CD4-positive, alpha-beta T cell treated with Interferon gamma for 1 hour (primary cell): ENCODE data around the gene ARHGAP45.

Experiments
- DNase-seq: peaks from one replicate; pipeline ENCODE4 v3.0.0-alpha.2; 2020

ARHGAP45 gene

DNA sequence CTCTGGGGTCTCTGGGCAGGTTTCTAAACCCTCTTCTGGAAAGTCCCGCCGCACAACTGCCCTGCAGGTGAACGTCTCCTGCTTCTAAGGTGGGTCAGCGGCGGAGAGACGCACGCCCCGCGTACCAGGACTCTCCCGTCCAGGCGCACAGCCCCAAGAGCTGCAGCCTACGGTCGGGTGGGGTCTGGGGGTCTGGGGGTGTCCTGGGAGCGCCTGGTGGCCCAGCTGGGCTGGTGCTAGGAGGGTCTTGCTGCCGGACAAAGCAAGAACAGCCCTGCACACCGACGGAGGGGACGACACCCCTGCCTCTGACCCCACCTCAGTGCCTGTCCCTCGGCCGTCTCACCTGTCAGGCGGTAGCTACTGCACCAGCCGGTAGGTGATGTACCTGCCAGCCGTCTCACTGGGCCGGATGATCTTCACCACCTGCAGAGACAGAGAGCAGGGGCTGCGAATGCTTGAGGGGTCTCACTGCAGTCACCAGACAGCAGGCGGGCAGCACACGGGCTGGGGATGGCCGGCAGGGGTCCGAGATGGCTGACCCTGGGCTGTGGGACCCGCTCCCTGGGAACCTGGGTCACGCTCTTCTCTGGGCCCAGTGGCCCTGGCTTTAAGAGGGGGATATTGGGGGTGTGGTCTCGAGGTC is 22.3 kb downstream of the ARHGAP45 start:
- DNase-seq, result no peak

- peak; percentile 68 for DNase-seq
Measured at GRCh38 chr19:1089891-1090290, 22.9 kb downstream of the ARHGAP45 start.

- DNase-seq, result no peak
Measured at GRCh38 chr19:1090731-1091543, 24.0 kb downstream of the ARHGAP45 start.

DNA sequence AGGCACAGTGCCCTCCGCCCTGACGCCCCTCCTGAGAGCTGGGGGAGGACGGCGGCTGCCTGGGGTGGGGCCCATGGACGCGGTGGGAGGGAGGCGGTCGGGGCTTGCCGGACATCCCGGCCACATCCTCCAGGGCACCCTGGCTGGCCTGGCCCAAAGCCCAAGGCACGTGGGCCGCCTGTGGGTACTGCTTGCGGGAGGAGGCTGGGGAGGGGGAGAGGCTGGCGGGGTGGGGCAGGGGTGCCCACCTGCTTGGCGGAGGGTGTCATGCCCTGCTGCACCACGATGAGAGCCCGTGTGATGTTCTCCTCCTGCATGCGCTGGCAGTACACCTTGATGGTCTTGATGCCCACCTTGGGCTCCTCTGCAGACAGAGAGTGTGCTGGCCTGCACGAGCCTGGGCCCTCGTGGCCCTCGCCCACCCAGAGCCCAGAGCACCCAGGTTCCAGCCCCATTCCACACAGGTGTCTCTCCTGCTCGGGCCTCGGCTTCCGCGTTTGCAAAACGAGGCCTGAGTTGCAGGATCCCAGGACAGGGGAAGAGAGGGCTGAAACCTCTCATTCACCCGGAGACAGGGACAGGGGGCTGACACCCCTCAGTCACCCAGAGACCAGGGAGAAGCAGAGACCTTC is 24.7 kb downstream of the ARHGAP45 start:
- DNase-seq, result no peak

DNA sequence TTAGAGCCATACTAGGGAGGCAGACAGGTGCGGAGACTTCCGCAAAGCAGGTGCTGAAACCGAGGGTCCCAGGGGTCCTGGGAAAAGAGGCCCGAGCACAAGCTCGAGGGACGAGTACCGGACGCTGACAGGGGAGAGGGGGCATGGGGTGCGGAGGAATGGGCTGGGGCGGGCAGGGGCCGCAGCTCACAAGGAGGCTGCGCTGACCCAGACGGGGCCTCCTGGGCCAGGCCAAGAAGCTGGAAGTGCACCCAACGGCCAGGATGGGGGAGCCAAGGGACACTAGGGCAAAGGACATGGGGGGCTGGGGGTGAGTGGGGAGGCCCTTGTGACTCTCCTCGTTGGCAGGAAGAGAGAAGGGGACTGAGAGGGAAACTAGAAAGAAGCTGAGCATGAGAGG is 26.4 kb downstream of the ARHGAP45 start:
- DNase-seq, result no peak

GRCh38 chr19:1093811-1094553 is 27.0 kb downstream of the ARHGAP45 start:
- DNase-seq, result no peak

DNA sequence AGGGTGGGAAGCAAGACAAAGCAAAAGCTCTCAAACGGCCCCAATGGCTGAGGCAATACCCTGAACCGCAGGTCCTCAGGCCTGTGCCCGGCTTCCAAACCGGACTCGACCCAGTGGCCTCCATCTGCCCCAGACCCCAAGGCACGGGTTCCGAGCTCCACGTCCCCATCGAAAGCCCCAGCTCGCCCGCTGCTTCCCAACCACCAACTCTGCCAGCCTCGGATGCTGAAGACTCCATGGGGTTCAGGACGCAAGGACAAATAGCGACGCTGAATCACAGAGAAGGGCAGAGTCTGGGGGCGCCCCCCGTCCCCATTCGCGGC is 27.6 kb downstream of the ARHGAP45 start:
- no peak for DNase-seq

GRCh38 chr19:1094978-1095701 is 28.2 kb downstream of the ARHGAP45 start, which contains the start of gene POLR2E:
Gene POLR2E (minus strand): TSS chr19:1095375. CDS start chr19:1095315, 60 bp downstream.
- peak; percentile 97 for DNase-seq

GRCh38 chr19:1097810-1098176 is 30.8 kb downstream of the ARHGAP45 start:
- DNase-seq, result no peak

DNA sequence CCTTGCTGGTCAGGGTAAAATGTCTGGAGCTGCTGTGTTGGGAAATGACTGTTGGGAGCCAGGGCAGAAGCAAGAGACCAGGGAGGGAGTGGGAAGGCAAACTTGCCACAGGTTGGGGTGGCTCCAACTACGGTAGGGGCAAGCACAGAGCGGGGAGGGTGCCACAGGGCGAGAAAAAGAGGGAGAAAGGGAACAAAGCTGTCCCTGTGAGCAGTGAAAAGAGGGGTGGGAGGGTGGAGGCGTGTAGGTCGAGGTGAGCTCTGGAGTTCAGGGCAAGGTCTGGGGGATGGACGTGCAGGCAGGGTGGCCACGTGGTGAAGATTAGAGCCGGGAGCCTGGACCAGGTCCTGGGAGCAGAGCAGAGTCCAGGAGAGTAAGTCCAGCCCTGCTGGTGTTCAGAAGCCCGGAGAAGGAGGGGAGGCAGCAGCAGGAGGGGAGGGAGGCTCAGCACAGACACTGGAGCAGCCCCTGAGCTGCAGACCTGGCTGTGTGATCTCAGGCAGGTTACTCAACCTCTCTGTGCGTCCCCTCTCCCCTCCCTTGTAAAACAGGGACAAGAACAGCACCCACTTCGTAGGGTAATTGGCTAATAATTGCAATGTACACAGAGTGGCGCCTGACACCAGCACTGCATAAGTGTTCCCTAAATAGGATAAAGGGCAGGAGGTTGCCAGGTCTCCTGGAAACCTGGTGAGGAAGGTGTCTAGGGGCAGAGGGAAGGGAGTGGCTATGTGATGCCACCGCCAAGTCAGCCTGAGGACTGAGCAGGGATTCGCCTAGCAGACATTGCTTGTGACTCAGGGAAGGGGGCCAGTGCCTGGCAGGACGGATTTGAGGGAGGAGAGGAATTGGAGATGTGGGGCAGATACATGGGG is 31.4 kb downstream of the ARHGAP45 start:
- no peak for DNase-seq

DNA sequence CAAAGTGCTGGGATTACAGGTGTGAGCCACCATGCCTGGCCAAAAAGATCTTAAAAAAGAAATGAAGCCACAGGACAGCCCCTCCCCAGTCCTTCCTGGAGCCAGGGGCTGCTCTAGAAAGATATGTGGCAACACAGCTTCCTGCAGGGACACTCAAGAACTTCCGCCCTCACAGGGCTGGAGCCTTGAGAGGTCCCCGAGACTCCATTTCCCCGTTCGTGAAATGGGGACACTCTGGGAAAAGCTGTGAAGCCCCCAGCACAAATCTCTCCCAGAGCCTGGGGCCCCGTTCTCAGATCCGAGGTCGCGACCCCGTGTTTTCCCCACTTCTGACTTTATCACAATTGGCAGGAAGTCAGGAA is 34.4 kb downstream of the ARHGAP45 start:
- no peak for DNase-seq

DNA sequence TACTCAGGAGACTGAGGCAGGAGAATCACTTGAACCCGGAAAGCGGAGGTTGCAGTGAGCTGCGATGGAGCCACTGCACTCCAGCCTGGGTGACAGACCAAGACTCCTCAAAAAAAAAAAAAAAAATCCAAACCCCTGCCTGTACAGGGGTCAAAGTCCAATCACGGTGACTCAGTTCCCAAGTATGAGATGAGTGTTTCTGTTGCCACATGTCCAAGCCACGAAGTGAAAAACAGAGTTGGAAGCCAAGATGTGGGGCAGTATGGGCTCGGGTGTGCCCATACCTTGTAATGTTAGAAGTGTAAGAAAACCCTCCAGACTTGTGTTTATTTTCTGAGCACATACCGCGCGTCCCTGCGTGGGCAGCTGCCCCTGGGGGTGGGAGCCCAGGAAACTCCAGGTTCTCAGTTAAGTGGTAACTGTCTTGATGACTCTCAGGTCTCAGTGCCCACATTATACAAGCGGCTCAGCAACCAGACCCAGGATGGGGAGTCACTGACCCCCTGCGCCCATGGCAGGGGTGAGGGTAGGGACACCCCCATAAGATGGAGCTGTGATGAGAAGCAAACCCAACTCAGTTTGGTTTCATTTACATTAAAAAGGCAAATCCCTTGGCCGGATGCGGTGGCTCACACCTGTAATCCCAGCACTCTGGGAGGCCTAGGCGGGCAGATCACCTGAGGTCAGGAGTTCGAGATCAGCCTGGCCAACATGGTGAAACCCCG is 35.6 kb downstream of the ARHGAP45 start:
- no peak for DNase-seq

GRCh38 chr19:1103132-1103707 is 36.3 kb downstream of the ARHGAP45 start:
- no peak for DNase-seq

GRCh38 chr19:1103708-1104310 is 36.8 kb downstream of the ARHGAP45 start, which contains the start of gene GPX4:
Gene GPX4 (plus strand): TSS chr19:1103994. CDS start chr19:1104044, 50 bp downstream.
- peak; percentile 98 for DNase-seq

GRCh38 chr19:1104311-1105007 is 37.5 kb downstream of the ARHGAP45 start:
- peak; percentile 81 for DNase-seq

DNA sequence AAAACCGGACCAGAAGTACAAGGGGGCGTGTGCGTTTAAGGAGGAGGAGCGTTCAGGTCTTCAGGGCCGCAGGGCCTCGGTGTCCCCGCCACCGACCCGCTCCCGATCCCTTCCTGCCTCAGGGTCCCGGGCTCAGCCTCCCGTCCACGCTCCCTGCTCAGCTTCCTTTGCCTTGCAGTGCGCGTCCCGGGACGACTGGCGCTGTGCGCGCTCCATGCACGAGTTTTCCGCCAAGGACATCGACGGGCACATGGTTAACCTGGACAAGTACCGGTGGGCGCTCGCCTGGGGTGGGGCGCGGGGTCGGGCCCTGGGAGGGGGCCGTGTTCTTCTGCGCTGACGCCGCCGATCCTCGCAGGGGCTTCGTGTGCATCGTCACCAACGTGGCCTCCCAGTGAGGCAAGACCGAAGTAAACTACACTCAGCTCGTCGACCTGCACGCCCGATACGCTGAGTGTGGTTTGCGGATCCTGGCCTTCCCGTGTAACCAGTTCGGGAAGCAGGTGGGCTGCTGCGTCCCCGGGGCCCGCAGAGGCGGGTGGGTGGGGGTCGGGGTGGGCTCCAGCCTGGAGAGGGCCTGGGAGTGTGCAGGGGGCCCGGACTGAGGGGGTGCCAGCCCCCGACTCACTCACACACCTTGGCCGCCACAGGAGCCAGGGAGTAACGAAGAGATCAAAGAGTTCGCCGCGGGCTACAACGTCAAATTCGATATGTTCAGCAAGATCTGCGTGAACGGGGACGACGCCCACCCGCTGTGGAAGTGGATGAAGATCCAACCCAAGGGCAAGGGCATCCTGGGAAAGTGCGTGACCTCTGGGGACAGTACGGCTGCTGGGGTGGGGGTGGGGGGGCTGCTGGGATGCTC is 38.3 kb downstream of the ARHGAP45 start:
- DNase-seq, result no peak

DNA sequence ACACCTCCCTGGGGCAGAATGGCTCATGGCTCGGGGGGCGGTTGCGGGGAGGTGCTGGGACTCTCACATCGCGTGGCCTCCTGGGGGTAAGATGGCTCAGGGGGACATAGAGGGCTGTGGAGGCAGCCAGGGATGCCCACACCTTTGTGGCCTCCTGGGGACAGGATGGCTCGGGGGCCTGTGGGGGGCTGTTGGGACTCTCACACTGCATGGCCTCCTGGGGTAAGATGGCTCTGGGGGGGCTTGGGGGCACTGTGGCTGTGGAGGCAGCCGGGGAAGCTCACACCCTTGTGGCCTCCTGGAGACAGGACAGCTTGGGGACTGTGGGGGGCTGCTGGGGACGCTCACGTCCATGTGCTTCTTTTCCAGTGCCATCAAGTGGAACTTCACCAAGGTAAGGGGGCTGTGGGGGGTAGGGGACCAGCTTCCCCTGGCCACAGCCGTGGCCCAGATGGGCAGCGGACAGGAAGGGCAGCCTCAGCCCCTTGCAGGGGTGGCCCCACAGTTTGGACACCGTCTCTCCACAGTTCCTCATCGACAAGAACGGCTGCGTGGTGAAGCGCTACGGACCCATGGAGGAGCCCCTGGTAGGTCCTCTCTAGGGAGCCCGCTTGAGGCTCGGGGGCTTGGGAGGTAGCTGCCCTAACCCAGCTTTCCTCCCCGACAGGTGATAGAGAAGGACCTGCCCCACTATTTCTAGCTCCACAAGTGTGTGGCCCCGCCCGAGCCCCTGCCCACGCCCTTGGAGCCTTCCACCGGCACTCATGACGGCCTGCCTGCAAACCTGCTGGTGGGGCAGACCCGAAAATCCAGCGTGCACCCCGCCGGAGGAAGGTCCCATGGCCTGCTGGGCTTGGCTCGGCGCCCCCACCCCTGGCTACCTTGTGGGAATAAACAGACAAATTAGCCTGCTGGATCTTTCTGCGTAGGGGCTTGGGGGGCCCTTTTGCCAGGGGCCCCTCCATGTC is 39.2 kb downstream of the ARHGAP45 start:
- no peak for DNase-seq
